GM15510 (cell line): Measurements from ENCODE around the gene CMAS.

Source experiments
- POLR2A ChIP-seq: IDR thresholded peaks from 3 replicates; pipeline ENCODE4 v1.6.1; 2011; ENCODE audit warnings: borderline replicate concordance; ENCODE audit not compliant: insufficient read length; ENCODE audit errors: extremely low read depth

CMAS gene

DNA sequence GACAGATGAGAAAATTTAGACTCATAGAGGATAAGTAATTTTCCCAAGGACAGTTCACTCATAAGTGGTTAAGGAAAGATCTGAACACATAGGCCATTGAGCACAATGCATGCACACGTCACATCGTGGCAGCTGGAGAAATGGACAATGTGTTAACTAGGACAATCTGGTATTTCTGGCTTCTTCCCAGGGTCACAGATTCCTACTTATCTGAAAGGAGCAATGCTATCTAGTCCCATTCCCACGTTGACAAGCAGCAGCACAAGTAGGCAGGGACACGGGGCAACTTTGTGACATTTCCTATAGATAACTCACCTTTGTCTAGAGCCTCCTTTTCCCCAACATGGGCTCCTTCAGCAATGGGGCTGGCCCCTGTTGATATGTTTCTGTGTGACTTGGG is 6.7 kb upstream of the CMAS start:
- TF ChIP-seq POLR2A, result no peak

DNA sequence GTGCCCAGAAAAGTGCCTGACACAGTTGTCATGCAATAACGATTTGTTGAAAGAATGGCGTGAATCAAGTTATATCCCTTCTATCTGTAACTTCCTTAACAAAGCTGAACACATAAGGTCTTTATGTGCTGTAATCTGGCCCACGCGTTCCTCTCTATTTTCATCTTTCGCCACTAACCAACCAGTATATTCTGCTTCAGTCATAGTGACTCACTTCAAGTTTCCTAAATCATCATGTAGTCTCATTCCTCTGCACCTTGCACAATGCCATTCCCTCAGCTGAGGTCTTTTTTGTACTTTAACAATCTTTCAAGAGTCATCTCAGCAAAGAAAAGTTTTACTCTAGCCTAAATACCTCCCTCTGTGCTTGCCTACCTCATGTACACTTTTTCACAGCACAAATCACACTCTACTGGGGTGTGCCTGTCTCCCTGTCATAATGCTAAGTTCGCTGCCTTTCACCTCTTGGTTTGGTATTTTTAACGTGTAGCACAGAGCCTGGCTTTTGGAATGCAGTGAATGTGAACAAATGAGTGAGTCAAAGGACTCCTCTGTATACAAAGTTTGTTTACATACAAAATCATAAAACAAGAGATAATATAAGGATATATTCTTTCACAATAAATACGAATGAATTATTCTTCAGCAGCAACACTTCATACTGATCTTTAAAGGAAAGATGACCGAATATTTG is 2.9 kb upstream of the CMAS start:
- TF ChIP-seq POLR2A, result no peak

DNA sequence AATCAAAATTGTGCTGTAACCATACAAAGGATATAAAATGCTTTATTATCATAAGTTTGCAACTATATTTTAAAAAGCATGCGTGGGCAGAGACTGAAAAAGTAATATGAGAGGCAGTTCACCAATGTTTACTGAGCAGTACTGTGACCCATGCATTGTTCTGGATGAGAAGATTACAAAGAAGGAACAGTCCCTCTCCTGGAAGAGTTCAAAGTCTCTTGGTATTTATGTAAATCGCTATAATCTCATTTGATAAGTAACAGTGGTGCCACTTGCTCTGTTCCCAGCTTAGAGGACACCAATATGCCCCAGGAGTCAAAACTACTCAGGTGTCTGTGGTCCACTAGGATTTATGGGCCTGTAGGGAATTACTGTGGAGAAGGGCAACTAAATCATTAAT is 2.1 kb upstream of the CMAS start:
- TF ChIP-seq POLR2A, result no peak

DNA sequence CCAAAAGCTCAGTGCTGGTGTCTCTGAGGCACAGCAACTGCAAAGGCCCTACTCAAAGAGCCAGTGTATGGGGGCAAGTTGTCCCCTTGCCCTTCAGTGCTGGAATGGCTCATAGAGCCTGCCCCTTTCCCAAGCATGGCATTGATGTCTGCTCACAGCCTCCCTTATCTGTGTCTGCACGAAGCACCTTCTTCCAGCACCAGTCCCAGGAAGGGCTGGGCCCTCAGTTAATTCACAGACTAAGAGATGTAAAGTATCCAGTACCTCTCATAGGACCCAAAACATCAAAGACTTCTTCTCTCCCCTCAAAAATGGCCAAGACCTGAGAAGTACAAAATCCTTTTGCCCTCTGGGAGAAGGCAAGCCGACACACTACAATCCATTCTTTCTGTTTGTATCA is 1.6 kb upstream of the CMAS start:
- no peak for TF ChIP-seq POLR2A

DNA sequence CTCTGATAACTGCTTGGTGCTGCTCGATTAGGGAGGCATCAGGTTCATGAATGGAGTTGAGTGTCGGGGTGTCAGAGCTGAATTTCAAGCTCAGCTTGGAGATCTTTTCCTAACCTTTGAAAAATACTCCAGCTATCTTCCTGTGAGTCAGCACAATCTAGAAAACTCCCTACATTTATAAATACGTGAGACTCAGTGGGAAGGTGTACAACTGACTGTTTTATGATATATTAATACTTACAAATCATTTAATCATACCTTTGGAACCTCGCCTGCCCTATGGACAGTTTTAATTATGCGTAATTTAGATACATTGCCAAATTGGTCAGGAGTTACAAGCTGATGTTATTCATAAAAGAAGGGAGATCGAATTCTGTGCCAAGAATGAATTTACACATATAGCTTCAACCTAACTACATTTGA is 961 bp downstream of the CMAS start:
- TF ChIP-seq POLR2A, result no peak

DNA sequence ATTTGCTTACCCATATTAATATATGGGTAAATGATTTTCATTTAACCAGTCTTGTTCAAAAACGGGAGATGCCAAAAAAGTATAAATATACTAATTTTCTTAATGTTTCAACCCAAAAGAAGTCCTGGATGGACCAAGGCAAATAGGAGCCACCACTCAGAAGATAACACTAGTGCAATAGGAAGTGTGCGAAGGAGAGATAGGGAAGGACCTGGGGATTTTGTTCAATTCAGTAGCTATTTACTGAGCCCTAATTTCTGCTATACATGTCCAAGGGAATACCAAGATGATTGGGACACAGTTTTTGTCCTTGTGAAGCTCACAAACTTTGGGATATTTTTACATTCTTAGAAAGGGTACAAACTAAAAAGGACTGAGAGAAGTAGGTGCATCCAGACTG is 1.5 kb downstream of the CMAS start:
- no peak for TF ChIP-seq POLR2A

GRCh38 chr12:22048351-22049041 is 2.5 kb downstream of the CMAS start:
- TF ChIP-seq POLR2A, result no peak

DNA sequence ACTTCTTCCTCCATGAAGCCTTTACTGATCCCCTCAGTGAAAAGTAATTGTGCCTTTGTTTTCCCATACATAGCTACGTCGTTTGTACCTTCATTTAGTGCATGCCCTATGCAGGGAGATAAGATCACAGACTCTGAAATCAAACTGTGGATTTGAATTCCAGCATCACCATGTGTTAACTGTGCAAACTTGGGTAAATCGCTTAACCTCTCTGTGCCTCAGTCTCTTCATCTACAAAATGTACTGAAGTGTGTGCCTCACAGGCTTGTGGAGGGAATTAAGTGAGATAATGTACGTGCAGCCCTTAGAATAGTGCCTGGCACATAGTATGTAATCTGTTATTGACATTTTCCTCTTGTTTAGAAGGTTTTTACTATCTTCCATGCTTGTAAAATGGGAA is 4.1 kb downstream of the CMAS start:
- TF ChIP-seq POLR2A, result no peak

GRCh38 chr12:22051114-22051698 is 5.2 kb downstream of the CMAS start:
- TF ChIP-seq POLR2A, result no peak

GRCh38 chr12:22054155-22054554 is 8.1 kb downstream of the CMAS start:
- TF ChIP-seq POLR2A, result no peak

GRCh38 chr12:22056607-22057006 is 10.6 kb downstream of the CMAS start:
- TF ChIP-seq POLR2A, result no peak

DNA sequence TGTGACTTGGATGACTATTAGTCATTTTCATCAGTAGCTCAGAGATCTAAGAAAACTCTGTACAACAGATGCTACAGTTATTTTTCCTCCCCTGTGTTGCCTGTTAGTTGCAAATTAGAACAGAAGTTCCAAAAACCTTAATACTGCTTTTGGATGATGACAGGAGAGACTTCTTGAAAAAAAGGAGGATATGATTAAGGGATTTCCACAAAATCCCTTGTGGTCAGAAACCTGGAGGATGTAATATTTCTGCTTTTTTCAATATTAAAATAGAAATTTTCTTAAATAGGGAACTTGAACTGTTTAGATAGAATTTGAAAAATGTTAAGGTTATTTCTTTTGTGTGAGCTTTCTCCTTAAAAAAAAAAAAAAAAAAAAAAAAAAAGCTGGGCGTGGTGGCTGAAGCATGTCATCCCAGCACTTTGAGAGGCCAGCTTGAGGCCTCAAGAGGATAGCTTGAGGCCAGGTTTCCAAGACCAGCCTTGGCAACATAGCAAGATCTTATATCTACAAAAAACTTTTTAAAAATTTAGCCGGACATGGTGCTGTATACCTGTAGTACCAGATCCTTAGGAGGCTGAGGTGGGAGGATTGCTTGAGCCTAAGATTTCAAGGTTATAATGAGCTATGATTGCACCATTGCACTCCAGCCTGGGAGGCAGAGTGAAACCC is 14.1 kb downstream of the CMAS start:
- TF ChIP-seq POLR2A, result no peak

DNA sequence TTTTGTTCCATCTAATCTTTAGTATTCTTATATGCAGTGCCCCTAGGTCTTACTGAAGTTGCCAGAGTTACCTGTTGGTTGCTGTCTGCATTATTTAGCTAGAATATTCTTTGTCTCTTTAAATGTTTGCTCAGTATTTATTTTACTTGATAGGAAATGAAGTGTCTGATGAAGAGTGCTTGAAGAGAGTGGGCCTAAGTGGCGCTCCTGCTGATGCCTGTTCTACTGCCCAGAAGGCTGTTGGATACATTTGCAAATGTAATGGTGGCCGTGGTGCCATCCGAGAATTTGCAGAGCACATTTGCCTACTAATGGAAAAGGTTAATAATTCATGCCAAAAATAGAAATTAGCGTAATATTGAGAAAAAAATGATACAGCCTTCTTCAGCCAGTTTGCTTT is 18.9 kb downstream of the CMAS start:
- no peak for TF ChIP-seq POLR2A

GRCh38 chr12:22066310-22066709 is 20.3 kb downstream of the CMAS start:
- TF ChIP-seq POLR2A, result no peak

GRCh38 chr12:22069851-22070250 is 23.8 kb downstream of the CMAS start:
- no peak for TF ChIP-seq POLR2A
